Parathyroid adenoma (tissue), 2 donors: ENCODE data around the gene RFNG.

ENCODE experiments used
- H2AFZ ChIP-seq: fragments of 300-600 bp; sonication (generic); one replicate; pipeline ENCODE4 v1.7.0; 2017; ENCODE audit warnings: antibody characterized with exemption, mild to moderate bottlenecking
- H3K27ac ChIP-seq: fragments of 300-600 bp; sonication (generic); one replicate; pipeline ENCODE4 v1.7.0; 2017
- H3K27me3 ChIP-seq: fragments of 300-600 bp; sonication (generic); one replicate; pipeline ENCODE4 v1.7.0; 2017; ENCODE audit warnings: low read length; ENCODE audit not compliant: control insufficient read depth, insufficient read depth
- H3K36me3 ChIP-seq: fragments of 300-600 bp; sonication (generic); one replicate; pipeline ENCODE4 v1.7.0; 2017; ENCODE audit warnings: low read length; ENCODE audit not compliant: control insufficient read depth, insufficient read depth
- H3K4me1 ChIP-seq: fragments of 300-600 bp; sonication (generic); one replicate; pipeline ENCODE4 v1.7.0; 2017; ENCODE audit warnings: control low read depth
- H3K4me2 ChIP-seq: fragments of 300-600 bp; sonication (generic); one replicate; pipeline ENCODE4 v1.7.0; 2017; ENCODE audit warnings: low read length
- H3K4me3 ChIP-seq: fragments of 300-600 bp; sonication (generic); one replicate; pipeline ENCODE4 v1.7.0; 2017; ENCODE audit warnings: low read depth, low read length
- H3K79me2 ChIP-seq: fragments of 300-600 bp; sonication (generic); one replicate; pipeline ENCODE4 v1.7.0; 2017; ENCODE audit warnings: control low read depth
- H3K9ac ChIP-seq: fragments of 300-600 bp; sonication (generic); one replicate; pipeline ENCODE4 v1.7.0; 2017; ENCODE audit warnings: mild to moderate bottlenecking
- H3K9me3 ChIP-seq: fragments of 300-600 bp; sonication (generic); one replicate; pipeline ENCODE4 v1.7.0; 2017; ENCODE audit warnings: low read length; ENCODE audit not compliant: control insufficient read depth
- CTCF ChIP-seq: fragments of 300-600 bp; sonication (generic); IDR thresholded peaks from one replicate; pipeline ENCODE4 v1.7.0; 2017; ENCODE audit warnings: antibody characterized with exemption, mild to moderate bottlenecking
- donor health status: primary hyperparathyroidism.

Gene RFNG

DNA sequence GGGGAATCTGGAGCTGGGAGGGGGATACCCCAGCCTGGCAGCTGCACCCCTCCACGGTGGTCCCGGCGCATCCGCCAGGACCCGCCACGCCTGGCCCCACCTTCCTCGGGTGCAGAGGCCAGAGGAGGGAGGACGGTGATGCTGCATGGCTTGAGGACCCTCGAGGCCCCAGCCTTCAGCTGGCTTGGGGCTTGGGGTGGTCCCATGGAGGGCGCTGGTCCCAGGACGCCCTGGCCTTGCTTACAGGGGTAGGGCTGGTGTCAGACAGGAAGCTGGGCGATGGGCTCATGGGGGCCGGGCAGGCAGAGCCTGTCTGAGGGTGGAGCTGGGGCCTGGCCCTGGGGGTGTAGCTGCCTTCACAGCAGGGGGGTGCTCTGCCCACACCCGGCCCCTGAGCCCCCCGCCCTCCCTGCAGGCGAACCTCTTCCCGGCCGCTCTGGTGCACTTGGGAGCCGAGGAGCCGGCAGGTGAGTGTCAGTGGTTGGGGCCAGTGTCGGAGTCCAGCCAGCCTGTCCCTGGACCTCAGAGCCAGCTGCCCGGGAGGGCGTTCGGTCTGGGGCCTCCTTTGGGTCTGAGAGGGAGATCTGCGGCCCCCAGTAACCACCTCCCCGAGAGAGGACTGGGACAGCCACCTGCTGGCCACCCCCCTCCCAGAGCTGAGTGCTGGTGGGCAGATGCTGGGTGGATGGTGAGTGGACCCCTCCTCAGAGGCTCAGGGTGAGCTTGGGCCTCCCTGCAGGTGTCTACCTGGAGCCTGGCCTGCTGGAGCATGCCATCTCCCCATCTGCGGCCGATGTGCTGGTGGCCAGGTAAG, 35.3 kb downstream of the RFNG start:
- no peak overlapping the region for H3K27ac ChIP-seq
- no peak overlapping the region for H3K9ac ChIP-seq
- TF ChIP-seq CTCF: no peak

DNA sequence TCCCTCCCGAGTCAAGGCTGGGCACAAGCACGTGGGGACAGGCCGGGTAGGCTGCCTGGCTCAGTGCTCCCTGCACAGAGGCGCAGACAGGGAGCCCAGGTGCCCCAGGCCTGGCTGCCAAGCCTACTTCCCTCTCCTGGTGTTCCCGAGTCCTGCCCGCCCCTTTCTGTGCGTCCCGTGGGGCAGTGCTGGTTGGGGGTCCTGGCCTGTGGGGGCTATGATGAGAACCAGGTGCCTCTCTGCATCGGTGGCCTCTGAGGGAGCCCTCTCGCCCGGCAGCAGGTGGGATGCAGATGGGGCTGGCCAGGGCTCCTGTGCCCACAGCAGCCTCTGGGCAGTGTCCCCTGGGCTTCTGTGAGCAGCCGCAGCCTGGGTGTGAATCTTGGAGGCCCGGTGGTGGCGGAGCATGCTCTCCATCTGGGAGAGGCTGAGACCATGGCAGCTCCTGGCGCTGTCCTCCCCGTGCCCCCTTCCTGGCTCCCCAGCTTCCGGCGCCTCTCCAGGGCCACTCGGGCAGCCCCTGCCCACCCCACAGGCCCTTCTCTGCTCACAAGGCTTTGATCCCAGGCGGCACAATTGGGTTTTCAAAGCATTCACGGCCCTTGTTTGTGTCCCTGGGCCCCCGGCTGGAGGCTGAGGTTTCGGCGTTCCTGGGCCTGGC, 36.2 kb downstream of the RFNG start:
- H3K4me1 ChIP-seq: no peaks in the 10 kb centered on the region
- H2AFZ ChIP-seq: no peak overlapping the region
- H3K79me2 ChIP-seq: no peaks in the 10 kb centered on the region
- no peak overlapping the region for H3K9ac ChIP-seq
- H3K27me3 ChIP-seq: no peaks in the 10 kb centered on the region
- no peak overlapping the region for H3K4me2 ChIP-seq
- no peak for TF ChIP-seq CTCF
- no peak overlapping the region for H3K4me3 ChIP-seq
- no peak overlapping the region for H3K27ac ChIP-seq
- H3K9me3 ChIP-seq: no peaks in the 10 kb centered on the region
- no peaks in the 10 kb centered on the region for H3K36me3 ChIP-seq

More for the DNA sequence above, 35.3 kb downstream of the RFNG start:
- Histone ChIP-seq H3K27me3 (no peaks in the 10 kb centered on the region), H3K4me2 (no peak overlapping the region), H3K9me3 (no peaks in the 10 kb centered on the region), H3K4me3 (no peak overlapping the region), H2AFZ (no peak overlapping the region), H3K4me1 (peaks cover 1% of the 10 kb centered on the region), H3K79me2 (no peaks in the 10 kb centered on the region), H3K36me3 (no peaks in the 10 kb centered on the region)

DNA sequence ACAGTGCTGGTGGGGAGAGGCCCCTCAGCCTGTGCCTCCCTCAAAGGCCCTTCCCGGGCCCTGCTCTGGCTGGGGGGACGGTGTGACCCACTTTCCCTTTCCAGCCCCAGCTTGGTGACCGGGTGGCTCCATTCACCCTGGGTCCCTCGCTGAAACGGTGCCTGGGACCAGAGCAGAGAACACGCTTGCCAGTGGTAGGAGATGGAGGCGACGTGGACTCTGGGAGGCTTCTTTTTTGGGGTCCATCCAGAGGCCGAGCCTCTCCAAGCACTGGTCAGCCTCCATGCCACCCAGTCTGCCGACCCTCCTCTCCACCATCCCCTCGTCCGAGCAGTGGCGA, 36.7 kb downstream of the RFNG start:
- Histone ChIP-seq H3K79me2 (no peaks in the 10 kb centered on the region), H3K36me3 (no peaks in the 10 kb centered on the region), H3K27ac (no peak overlapping the region), H3K4me1 (no peaks in the 10 kb centered on the region), H3K4me3 (no peak overlapping the region), H3K27me3 (no peaks in the 10 kb centered on the region), H3K4me2 (no peak overlapping the region), H3K9me3 (no peaks in the 10 kb centered on the region), H3K9ac (no peak overlapping the region), H2AFZ (no peak overlapping the region)
- TF ChIP-seq CTCF: no peak

- Histone ChIP-seq H3K36me3 (no peaks in the 10 kb centered on the region), H3K9ac (no peak overlapping the region), H3K4me3 (no peak overlapping the region), H3K79me2 (no peaks in the 10 kb centered on the region), H3K4me2 (no peak overlapping the region), H3K27me3 (no peaks in the 10 kb centered on the region), H2AFZ (no peak overlapping the region), H3K4me1 (no peaks in the 10 kb centered on the region), H3K27ac (no peak overlapping the region), H3K9me3 (no peaks in the 10 kb centered on the region)
- TF ChIP-seq CTCF: no peak
Observed at GRCh38 chr17:82014432-82014831, 37.2 kb downstream of the RFNG start.
